Type B pancreatic cell (in vitro differentiated cells): ENCODE results near the gene POLR2M. TPM values are rescaled to one million over a fixed set of nuclear protein-coding genes. Genes with fewer than 3 reads are reported as not detected.

Experiments
- DNase-seq: peaks from one replicate; pipeline ENCODE4 v3.0.0; 2021; ENCODE audit warnings: mixed read lengths; ENCODE audit not compliant: unreplicated experiment; ENCODE audit errors: extremely low spot score
- H3K27ac Mint-ChIP-seq: 2 replicates; pipeline ENCODE4 v1.8.0; 2021; ENCODE audit warnings: mild to moderate bottlenecking, mixed read lengths
- H3K27me3 Mint-ChIP-seq: 2 replicates; pipeline ENCODE4 v1.8.0; 2021; ENCODE audit warnings: mixed read lengths
- H3K36me3 Mint-ChIP-seq: 2 replicates; pipeline ENCODE4 v1.8.0; 2021; ENCODE audit warnings: mixed read lengths
- H3K4me1 Mint-ChIP-seq: one replicate; pipeline ENCODE4 v1.8.0; 2021; ENCODE audit warnings: mixed read lengths; ENCODE audit not compliant: unreplicated experiment
- H3K4me3 Mint-ChIP-seq: 2 replicates; pipeline ENCODE4 v1.8.0; 2021; ENCODE audit warnings: mild to moderate bottlenecking, mixed read lengths
- H3K9me3 Mint-ChIP-seq: 2 replicates; pipeline ENCODE4 v1.8.0; 2021; ENCODE audit warnings: mixed read lengths
- total RNA-seq: library from RNA; stranded (reverse); gene quantifications from 2 replicates; pipeline ENCODE4 v1.2.1, GENCODE V29; 2021; ENCODE audit warnings: low replicate concordance
- TF ChIP-seq, protein P1 (sequence below): fragments of 200-600 bp; sonication (generic); conservative IDR thresholded peaks from 2 replicates; pipeline ENCODE4 v1.5.0; 2021; ENCODE audit warnings: antibody characterized with exemption, mild to moderate bottlenecking

The POLR2M gene
- total RNA-seq, 1 donor from 2014 or later = 76.4 TPM

GRCh38 chr15:57675481-57676181 is 30.9 kb upstream of the POLR2M start:
- H3K4me3 Mint-ChIP-seq = peak overlapping the region; percentile 54
- no peaks in the 10 kb centered on the region for H3K9me3 Mint-ChIP-seq
- TF ChIP-seq, protein P1, sequence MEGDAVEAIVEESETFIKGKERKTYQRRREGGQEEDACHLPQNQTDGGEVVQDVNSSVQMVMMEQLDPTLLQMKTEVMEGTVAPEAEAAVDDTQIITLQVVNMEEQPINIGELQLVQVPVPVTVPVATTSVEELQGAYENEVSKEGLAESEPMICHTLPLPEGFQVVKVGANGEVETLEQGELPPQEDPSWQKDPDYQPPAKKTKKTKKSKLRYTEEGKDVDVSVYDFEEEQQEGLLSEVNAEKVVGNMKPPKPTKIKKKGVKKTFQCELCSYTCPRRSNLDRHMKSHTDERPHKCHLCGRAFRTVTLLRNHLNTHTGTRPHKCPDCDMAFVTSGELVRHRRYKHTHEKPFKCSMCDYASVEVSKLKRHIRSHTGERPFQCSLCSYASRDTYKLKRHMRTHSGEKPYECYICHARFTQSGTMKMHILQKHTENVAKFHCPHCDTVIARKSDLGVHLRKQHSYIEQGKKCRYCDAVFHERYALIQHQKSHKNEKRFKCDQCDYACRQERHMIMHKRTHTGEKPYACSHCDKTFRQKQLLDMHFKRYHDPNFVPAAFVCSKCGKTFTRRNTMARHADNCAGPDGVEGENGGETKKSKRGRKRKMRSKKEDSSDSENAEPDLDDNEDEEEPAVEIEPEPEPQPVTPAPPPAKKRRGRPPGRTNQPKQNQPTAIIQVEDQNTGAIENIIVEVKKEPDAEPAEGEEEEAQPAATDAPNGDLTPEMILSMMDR = no peak
- H3K4me1 Mint-ChIP-seq = peaks cover 10% of the 10 kb centered on the region
- DNase-seq = no peak
- H3K36me3 Mint-ChIP-seq = no peaks in the 10 kb centered on the region
- no peaks in the 10 kb centered on the region for H3K27me3 Mint-ChIP-seq
- peak overlapping the region; percentile 72 for H3K27ac Mint-ChIP-seq

DNA sequence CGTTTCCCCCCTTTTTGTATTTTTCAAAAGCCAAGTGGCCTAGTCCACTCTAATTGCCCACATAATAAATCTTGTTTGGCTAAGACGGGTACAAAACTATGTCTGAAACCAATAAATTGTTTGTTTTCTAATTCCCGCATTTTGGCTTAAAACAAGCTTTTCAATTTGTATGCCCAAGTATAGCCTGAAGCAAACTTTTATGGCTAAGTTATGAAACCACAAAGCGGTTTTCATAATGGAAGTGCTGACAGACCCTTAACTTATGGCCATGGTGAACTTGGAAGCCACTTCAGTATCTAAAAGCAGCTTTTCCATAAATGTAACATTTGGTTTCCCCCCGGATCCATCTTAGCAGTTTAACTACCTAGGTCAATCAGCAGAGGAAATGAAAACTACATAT is 29.9 kb upstream of the POLR2M start:
- DNase-seq = no peak
- no peak overlapping the region for H3K4me3 Mint-ChIP-seq
- H3K4me1 Mint-ChIP-seq = peaks cover 10% of the 10 kb centered on the region
- no peaks in the 10 kb centered on the region for H3K36me3 Mint-ChIP-seq
- no peak overlapping the region for H3K27ac Mint-ChIP-seq
- no peaks in the 10 kb centered on the region for H3K9me3 Mint-ChIP-seq
- H3K27me3 Mint-ChIP-seq = no peaks in the 10 kb centered on the region
- TF ChIP-seq, protein P1 = no peak

- TF ChIP-seq, protein P1 = no peak
- DNase-seq = no peak
- no peaks in the 10 kb centered on the region for H3K9me3 Mint-ChIP-seq
- no peaks in the 10 kb centered on the region for H3K36me3 Mint-ChIP-seq
- no peak overlapping the region for H3K27ac Mint-ChIP-seq
- no peak overlapping the region for H3K4me3 Mint-ChIP-seq
- H3K27me3 Mint-ChIP-seq = no peaks in the 10 kb centered on the region
- peaks cover 6% of the 10 kb centered on the region for H3K4me1 Mint-ChIP-seq
Observed at GRCh38 chr15:57677204-57677603, 29.3 kb upstream of the POLR2M start.

- TF ChIP-seq, protein P1 = no peak
- Mint-ChIP-seq H3K4me1 (peaks cover 11% of the 10 kb centered on the region), H3K4me3 (no peak overlapping the region), H3K27me3 (no peaks in the 10 kb centered on the region), H3K27ac (no peak overlapping the region), H3K36me3 (no peaks in the 10 kb centered on the region), H3K9me3 (no peaks in the 10 kb centered on the region)
- no peak for DNase-seq
Observed at GRCh38 chr15:57680021-57680420, 26.5 kb upstream of the POLR2M start.

DNA sequence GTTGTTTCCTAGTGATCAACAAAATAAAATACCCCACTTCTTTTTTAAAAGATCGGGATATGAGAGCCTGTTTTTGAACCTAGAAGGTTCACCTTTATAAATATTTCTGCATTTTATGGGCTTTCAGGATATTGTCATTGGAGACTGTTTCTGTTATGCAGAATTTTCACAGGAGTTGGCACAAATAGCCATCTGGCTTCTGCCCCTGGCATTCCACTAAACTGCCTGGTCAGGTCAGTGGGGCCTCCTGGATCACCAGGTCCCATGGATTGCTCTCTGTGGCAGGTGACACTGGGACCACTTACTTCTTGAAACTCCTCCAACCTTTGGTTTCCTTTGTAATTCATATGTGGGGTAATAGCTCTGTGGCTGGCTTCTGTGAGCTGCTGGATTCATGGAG is 25.5 kb upstream of the POLR2M start:
- Mint-ChIP-seq H3K27me3 (no peaks in the 10 kb centered on the region), H3K36me3 (no peaks in the 10 kb centered on the region), H3K9me3 (no peaks in the 10 kb centered on the region), H3K4me3 (no peak overlapping the region), H3K27ac (no peak overlapping the region), H3K4me1 (peaks cover 12% of the 10 kb centered on the region)
- DNase-seq = no peak
- TF ChIP-seq, protein P1 = no peak
